ENCODE measurements around the gene TTF1.
A peak's percentile ranks its signal among the peaks of the same experiment; 100 is the strongest.

TTF1 gene

DNA sequence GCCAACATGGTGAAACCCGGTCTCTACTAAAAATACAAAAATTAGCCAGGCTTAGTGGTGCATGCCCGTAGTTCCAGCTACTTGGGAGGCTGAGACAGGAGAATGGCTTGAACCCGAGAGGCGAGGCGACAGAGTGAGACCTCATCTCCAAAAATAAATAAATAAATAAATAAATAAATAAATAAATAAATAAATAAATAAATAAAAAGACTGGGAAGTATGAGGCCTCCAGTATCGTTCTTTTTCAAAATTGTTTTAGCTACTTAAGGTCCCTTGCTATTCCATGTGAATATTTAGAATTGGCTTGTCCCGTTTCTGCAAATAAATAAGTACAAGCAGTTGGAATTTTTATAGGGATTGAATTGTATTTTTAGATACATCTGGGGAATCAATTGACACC lies 48.9 kb downstream of the TTF1 start:
- no peak for DNase-seq

DNA sequence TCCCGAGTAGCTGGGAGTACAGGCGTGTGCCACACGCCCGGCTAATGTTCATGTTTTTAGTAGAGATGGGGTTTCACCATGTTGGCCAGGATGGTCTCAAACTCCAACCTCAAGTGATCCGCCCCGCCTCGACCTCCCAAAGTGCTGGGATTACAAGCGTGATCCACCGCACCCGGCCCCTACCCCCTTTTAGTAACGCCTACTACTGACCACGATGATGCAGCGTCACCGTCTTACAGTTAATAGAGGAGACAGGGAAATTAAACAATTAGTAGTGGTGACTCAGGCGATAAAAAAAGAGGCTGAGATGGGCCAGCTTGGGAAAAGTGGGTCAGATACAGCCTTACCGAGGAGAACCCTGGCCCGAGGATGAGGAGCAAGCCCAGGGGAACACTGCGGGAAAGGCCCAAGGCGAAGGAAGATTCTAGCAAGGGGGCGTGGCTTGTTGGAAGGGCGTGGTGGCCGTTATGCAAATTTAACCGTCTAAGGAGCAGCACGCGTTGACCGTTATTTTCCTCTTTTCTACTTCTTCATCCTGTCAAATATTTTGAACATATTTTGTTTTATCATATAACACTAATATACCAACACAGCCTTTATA lies 50.2 kb downstream of the TTF1 start:
- DNase-seq, result no peak

DNA sequence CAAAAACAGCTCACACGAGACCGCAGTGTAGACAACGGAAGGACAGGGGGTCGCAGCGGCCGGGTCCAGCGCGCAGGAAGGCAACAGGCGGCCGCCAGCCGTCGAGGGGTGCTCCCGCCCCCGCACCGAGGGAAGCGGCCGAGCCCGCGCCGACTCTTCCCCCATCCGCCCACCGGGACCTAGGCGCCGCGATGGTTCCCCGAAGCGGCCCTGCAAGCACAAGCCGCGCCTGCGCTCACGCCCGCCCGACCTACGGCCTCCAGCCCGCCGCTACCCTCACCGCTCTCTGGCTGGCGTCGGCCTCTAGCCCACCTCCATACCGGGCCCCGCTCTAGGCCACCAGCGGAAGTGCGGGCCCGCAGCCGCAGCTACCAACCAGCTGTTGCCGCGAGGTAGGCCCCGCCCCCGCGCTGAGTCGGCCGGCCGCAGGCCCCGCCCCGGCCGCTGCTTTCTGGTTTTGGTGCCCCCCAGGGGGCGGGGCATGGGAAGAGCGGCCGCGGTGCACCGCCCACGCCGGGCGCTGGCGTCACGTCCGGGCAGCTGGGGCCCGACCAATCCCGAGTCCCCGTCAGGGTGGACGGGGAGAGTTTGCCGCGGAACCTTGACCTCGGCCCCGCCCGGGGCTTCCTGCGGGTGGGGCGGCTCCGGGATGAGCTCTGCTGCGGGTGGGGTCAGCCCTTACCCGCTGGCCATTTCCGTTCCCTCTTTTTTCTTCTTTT lies 51.8 kb downstream of the TTF1 start, which contains the start of gene SETX:
SETX (minus strand) TSS at position 350 of the 719 bp plus-strand sequence. CDS start 5,558 bp downstream, outside the sequence.
- DNase-seq, result peak; percentile 98

DNA sequence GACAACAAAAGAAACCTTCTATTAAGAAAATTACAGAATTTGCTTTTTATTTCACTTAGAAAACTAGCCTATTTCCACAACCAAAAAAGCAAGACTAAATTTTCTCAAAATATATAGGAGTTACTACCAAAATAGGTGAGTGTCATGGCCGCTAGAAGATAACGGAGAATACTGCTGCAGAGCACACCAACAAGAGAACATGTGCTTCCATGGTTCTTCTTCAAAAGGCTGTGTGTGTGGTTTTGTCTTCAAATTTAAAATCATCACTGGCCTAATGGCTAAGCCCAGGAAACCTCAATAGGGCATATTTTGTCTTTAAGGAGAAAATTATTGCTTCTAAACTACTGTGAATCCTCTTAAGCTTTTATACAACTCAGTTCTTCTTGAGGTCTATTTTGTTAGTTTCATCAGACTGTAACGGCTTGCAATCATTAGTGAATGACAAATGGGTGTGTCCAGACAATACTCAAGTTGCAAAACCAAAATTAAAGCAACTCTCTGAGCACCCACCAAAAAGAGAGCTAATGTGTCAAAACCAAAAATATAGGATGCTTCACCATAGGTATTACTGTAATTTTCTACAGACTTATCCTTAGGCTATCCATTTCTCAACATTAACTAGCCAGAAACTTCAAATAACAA lies 55.1 kb downstream of the TTF1 start:
- DNase-seq, result no peak

DNA sequence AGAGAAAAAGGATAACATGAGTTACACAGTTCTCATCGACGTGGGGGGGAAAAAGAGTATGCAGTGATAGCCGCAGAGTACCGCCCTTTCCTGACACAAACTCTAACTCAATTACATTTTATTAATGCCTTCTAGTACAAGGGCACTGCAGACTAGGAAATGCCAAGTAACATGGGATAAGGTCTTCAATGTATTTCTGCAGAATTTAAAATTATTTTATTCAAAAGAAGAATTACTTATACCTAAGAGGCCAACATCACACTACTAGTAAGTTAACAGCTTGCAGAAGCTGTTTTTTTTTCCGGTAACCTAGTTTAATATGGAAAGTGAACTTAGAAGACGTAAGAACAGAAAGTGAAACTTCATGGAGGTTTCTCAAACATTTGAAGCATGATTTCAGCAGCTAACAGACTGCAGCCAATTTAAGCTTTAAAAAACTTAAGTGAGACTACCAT lies 55.8 kb downstream of the TTF1 start:
- DNase-seq, result no peak

DNA sequence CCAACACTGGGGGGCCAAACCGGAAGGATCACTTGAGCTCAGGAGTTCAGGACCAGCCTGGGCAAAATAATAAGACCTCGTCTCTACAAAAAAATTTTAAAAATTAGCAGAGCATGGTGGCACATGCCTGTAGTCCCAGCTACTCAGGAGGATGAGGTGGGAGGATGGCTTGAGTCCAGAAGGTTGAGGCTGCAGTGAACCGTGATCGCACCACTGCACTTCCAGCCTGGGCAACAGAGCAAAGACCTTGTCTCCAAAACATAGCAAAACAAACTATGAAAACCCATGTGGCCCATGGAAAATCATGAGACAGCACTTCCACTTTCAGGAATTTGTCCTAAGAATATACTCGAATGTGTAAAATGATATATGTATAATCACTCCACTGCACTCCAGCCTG lies 58.0 kb downstream of the TTF1 start:
- DNase-seq, result no peak

DNA sequence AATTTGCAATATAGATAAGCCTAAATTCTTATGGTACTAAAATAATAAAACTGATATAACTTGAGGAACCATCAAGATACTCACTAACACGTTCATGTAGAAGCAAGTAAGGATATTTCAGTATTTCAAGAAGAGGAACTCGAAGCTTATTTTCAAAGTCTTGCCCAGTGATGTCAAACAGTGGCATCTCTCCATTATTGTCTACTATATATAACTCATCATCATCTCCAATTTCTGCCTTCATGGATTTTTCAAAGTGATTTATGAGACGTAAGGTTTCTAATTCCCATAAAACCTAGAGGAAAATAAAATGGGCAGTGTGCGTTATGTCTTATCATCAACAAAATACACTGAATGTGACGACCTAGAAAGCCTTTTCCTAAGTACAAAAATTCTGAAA lies 60.5 kb downstream of the TTF1 start:
- no peak for DNase-seq

DNA sequence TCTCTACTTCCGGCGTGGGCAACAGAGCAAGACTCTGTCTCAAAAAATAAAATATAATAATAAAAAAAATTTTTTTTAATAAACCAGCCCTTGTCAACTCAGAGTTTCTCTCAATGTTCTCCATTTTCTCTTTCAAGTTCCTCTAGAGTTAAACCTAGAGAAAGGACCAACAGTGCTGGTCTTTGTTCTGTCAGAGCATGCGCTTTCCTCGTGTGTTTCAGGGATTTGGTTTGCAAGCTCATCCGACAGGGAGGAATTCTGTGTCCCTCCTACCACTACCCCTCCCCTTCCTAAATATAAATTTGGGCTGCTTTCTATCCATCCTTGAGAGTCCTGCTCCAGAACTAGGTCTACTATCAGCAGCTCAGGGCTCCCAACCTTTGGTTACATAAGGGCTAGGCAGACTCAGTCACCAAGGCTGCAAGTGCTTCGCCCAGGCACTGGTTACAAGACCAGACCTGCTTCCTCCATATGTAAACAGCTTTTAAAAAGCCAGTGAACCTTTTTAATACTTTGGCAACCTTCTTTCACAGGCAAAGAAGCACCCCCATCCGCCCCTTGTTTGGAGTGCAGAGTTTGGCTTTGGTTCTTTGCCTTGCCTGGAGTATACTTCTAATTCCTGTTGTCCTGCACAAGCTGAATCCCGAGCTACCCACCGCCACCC lies 65.3 kb downstream of the TTF1 start:
- DNase-seq, result no peak

DNA sequence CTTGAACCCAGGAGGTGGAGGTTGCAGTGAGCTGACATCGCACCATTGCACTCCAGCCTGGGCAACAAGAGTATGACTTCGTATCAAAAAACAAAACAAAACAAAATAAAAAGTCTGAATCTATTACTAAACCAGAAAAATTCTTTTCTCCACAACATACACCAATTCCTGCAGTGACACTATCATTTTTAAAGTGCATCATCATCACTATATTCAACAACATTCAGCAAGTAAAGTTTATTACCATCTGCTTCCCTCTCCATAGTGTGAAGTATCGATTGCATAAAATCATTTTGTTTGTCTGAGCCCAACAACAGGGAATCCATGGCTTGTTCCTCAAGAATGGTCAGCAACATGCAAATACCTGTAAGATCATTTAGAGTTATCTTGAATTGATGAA lies 72.3 kb downstream of the TTF1 start:
- DNase-seq, result no peak

DNA sequence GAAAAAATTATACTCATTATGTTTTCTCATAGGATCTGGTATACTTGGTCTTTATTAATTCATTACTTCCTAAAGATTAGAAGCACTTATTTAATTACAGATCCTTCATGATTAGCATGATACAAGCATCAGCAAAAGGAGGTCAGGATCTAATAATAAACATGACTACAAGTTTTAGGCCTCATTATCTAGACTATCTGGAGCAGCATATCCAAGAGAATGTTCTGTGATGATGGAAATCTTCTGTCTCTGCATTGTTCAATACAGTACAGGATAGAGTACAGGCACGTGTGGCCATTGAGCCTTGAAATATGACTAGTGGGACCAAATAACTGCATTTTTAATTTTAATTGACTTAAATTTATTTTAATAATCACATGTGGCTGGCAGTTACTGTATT lies 73.1 kb downstream of the TTF1 start:
- DNase-seq, result no peak

DNA sequence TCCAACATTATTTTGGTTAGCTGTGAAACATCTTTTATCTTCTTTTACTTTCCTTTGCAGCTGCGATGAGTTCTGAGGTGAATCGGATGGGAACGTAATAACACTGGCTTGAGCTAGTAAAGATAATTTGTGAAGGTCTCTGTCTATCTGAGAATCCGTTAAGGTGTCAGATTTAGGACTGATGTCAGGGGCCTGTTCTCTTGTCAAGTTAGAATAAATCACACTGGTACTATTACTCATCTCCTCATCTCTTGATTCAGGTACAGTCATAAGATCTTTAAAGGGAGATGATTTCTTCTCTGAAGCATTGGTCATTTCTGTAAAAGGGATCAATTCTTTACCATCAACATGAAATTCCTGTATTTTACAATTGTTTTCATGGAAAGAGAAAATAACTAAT lies 78.1 kb downstream of the TTF1 start:
- DNase-seq, result no peak

DNA sequence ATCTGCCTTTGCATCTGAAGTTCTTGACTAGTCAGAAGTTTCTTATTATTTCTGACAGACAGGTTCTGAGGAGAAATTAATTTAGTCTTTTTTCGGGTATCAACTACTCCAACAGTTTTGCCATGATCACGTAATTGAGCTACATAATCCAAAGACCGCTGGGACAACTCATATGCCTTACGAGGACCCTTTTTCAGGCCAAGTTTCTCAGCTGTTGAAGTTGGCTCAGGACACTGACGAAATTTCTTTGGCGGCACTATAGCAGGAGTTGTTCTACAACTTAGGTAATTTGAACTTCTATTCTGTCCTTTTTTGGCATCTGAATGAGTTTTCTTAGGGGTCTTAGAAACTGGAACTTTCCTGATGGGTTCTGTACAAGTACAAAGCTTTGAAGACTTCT lies 79.1 kb downstream of the TTF1 start:
- DNase-seq, result no peak
